ENCODE results near the gene MBP.

Gene MBP

GRCh38 chr18:77013811-77014521 lies 118.6 kb downstream of the MBP start:
- peak overlapping the region; percentile 16; the same call in 1 of the 2 replicates for H3K27ac ChIP-seq

DNA sequence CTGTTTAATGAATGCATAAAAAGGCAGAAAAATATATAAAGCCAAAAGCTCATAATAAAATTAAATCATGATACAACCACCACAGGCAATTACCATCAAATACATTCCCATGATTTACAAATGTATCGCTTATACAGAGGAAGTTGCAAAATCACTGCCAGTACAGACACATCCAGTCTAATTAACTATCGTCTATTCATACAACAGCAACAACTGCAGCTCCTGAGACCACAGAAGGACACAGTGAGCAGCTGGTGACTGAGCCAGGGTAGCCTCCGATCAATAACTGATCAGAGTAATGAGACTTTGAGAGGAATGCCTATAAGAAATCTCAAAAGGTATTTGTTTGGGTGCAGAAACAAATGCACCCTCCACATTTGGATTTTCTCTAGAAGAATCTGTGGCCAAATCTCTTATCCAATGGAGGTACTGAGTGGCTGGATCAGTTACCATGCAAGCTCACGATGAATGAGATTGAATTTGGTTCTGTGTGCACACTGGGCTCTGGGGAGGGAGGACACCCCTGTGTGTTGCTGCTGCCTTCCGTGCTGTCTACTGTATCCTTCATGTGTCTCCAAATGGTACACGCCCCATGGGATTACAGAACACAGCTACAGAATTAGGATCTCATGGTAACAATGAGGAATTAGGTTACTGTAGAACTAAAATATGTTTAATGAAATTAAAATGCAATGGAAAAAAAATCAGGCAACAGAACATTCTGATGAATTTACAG lies 119.6 kb downstream of the MBP start:
- no peak overlapping the region for H3K27ac ChIP-seq
- TF ChIP-seq ZFX (IDR thresholded peaks at IDR 0.05) (no peak), CTCF (conservative IDR thresholded peaks at IDR 0.05) (no peak)

More at GRCh38 chr18:77013811-77014521, 118.6 kb downstream of the MBP start:
- TF ChIP-seq CTCF (conservative IDR thresholded peaks at IDR 0.05), result no peak
- TF ChIP-seq ZFX (IDR thresholded peaks at IDR 0.05), result no peak

- H3K27ac ChIP-seq, result no peak overlapping the region
- TF ChIP-seq ZFX (IDR thresholded peaks at IDR 0.05) (no peak), CTCF (conservative IDR thresholded peaks at IDR 0.05) (no peak)
These were observed 120.5 kb downstream of the MBP start for GRCh38 chr18:77012120-77012519.

DNA sequence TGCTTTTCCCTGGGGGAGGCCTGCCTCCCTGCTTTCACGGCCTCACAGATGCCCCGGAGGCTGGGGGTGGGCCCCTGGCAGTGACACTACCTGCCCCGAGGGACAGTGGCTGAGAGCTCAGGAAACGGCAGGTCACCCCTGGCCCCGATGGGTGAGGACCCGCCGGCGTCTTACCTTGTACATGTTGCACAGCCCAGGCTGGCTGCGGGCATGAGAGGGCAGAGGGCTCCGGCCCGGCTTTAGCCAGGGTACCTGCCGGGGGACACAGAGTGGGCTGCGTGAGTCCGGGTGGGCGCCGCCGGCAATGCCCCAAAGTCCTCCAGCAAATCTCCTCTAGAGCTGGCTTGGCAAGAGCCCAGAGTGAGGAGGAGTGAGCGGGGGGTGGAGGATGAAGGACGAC lies 122.9 kb downstream of the MBP start:
- H3K27ac ChIP-seq, result no peak overlapping the region
- TF ChIP-seq CTCF (conservative IDR thresholded peaks at IDR 0.05) (no peak), ZFX (IDR thresholded peaks at IDR 0.05) (no peak)

DNA sequence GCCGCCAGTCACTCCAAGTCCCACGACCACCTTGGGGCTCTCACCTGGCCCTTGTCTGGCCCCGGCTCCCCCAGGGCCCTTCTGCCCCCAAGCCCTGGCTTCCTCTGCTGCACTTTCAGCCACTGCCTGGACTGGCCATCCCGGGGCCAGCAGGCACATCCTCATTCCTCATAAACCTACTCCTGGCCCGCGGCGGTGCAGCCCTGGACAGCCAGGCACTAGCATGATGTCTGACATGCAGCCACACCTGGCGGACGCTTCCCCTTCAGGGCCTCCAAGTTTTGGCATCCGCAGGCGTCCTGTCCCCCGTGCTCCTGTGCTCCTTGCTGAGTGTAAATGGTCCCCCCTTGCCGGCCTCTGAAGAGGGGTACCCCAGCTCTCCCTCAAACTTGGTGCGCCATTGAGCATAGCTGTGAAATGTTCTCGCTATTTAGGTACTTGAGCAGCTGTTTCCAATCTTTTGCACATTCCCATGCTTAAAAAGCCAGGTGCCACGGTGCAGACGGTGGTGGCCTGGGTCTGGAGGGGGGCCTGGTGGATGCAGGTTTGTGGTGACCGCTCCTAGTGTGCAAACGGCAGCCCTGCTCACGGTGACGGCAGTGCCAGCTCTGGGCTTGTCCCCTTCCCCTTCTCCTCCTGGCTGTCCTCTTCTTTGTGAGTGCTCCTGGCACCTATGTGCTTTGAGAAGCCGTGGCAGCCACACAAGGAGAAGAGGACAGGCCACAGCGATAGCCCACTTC lies 123.8 kb downstream of the MBP start:
- H3K27ac ChIP-seq, result no peak overlapping the region

GRCh38 chr18:77008006-77008405 lies 124.6 kb downstream of the MBP start:
- TF ChIP-seq CTCF (conservative IDR thresholded peaks at IDR 0.05) (no peak), ZFX (IDR thresholded peaks at IDR 0.05) (no peak)
- H3K27ac ChIP-seq, result no peak overlapping the region

More for the DNA sequence above, 123.8 kb downstream of the MBP start:
- no peak for TF ChIP-seq ZFX (IDR thresholded peaks at IDR 0.05)
- TF ChIP-seq CTCF (conservative IDR thresholded peaks at IDR 0.05), result no peak

DNA sequence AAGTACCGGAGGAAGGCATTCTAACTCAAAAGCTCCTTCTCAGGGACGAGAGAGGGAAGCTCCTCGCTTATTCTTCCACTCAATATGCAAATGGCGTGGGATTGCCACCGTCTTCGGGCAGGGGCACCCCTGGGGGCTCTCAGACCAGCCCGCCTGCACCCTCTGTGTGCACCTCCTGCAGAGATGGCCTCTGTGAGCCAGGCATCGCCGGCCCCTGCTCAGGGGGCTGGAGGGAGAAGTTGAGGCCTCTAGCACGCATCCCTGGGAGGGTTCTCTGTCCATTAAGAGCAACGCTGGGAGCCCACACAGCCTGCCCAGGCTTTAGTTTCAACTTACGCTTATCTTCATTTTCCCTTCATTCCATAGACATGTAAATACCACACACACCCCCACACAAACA lies 125.3 kb downstream of the MBP start:
- TF ChIP-seq ZFX (IDR thresholded peaks at IDR 0.05), result no peak
- no peak overlapping the region for H3K27ac ChIP-seq

Measured in C4-2B (cell line).